IPS-18a (cell line): ENCODE measurements around the gene GATA3.

Experiments
- H3K27ac ChIP-seq: one replicate; pipeline ENCODE4 v1.5.1; 2013; ENCODE audit warnings: low read length
- H3K27me3 ChIP-seq: one replicate; pipeline ENCODE4 v1.6.1; 2013; ENCODE audit warnings: mild to moderate bottlenecking, low read length; ENCODE audit not compliant: control insufficient read depth, insufficient read depth
- H3K36me3 ChIP-seq: one replicate; pipeline ENCODE4 v1.6.1; 2013; ENCODE audit warnings: low read depth, low read length; ENCODE audit not compliant: control insufficient read depth
- H3K4me1 ChIP-seq: one replicate; pipeline ENCODE4 v1.6.1; 2013; ENCODE audit warnings: low read depth, low read length; ENCODE audit not compliant: control insufficient read depth
- H3K4me3 ChIP-seq: one replicate; pipeline ENCODE4 v1.5.1; 2013; ENCODE audit warnings: low read length
- H3K9ac ChIP-seq: one replicate; pipeline ENCODE4 v1.6.1; 2013; ENCODE audit warnings: mild to moderate bottlenecking, low read length, moderate library complexity
- H3K9me3 ChIP-seq: one replicate; pipeline ENCODE4 v1.6.1; 2013; ENCODE audit warnings: low read depth, low read length; ENCODE audit not compliant: control insufficient read depth

Gene GATA3

DNA sequence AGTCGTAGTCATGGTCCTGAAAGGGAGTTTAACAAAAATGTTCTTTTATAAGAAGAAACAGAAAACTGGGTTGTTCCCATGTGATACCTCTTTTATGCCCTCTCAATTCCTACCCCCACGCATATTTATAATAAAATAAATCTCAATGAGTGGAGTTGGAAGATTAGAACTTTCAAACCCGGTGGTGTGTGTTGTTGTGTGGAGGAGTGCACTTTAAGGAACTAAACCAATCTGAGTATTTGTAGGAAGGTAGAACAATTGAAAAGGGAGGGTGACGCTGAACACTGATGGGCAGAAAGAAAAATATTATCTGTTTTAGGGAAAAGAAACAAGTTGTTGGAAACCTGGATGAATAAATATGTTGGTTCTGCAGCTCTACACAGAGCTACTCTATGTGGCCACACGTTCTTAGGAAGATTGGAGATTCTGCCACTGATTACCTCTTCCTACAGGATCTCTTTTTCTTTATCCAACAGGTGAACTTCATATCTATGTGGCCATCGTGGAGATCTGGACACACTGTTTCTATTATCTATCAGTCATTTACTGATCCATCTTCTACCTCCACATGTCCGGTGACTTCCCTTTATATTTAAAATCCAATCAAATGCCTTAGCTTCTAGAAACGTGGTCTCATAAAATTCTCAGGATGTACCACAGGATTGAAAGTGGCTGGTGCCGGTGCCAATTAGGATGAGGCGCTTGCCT lies 13.1 kb upstream of the GATA3 start:
- Histone ChIP-seq H3K4me3 (no peak overlapping the region), H3K27me3 (peaks cover 100% of the 10 kb centered on the region), H3K9ac (no peak overlapping the region), H3K27ac (no peak overlapping the region), H3K36me3 (no peaks in the 10 kb centered on the region), H3K9me3 (no peaks in the 10 kb centered on the region), H3K4me1 (peaks cover 27% of the 10 kb centered on the region)

DNA sequence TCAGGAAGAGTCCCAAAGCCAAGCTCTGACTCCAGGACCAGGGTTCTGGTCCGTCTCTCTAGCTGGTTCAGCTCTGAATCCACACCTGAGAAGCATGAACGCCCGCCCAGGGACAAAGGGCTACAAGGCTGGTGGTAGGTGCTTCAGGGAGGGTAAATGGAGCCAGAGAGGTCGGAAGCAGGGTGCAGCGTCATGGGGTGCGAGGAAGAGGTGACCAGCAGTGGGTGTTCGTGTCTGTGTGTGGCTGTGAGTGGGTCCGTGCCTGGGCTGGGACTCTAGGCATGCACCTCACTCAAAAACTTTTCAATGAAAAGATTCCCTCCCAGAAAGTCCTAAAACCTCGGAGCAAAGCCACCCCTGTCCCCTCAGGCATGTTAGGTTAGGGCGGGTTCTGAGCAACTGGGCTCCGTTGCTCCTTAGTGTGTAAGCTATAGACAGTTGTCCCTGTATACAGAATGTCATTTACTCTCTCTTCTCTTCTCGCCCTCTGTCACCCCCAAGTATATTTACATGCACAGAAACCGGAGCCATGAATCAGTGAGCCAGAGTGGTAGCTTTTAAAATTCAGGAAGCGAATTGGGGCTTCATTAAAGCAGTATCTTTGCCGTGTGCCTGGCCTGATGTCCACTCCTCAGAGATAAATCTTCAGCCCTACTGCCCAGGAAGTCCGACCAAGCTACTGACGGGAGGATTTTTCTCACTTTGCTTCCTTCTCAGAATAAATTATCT lies 12.3 kb upstream of the GATA3 start:
- Histone ChIP-seq H3K36me3 (no peaks in the 10 kb centered on the region), H3K27me3 (peaks cover 100% of the 10 kb centered on the region), H3K9me3 (no peaks in the 10 kb centered on the region), H3K9ac (no peak overlapping the region), H3K4me1 (peaks cover 32% of the 10 kb centered on the region), H3K4me3 (no peak overlapping the region), H3K27ac (no peak overlapping the region)

- H3K27me3 ChIP-seq = peaks cover 100% of the 10 kb centered on the region
- no peaks in the 10 kb centered on the region for H3K9me3 ChIP-seq
- peak overlapping the region; percentile 9 for H3K4me3 ChIP-seq
- H3K36me3 ChIP-seq = no peaks in the 10 kb centered on the region
- no peak overlapping the region for H3K9ac ChIP-seq
- H3K27ac ChIP-seq = no peak overlapping the region
- peaks cover 39% of the 10 kb centered on the region for H3K4me1 ChIP-seq
These were observed 11.5 kb upstream of the GATA3 start for GRCh38 chr10:8042721-8043568.

- H3K27me3 ChIP-seq = peaks cover 100% of the 10 kb centered on the region
- no peak overlapping the region for H3K9ac ChIP-seq
- H3K9me3 ChIP-seq = no peaks in the 10 kb centered on the region
- H3K4me1 ChIP-seq = peaks cover 43% of the 10 kb centered on the region
- peak overlapping the region; percentile 51 for H3K4me3 ChIP-seq
- no peaks in the 10 kb centered on the region for H3K36me3 ChIP-seq
- H3K27ac ChIP-seq = no peak overlapping the region
These were observed 10.8 kb upstream of the GATA3 start for GRCh38 chr10:8043569-8044306.

DNA sequence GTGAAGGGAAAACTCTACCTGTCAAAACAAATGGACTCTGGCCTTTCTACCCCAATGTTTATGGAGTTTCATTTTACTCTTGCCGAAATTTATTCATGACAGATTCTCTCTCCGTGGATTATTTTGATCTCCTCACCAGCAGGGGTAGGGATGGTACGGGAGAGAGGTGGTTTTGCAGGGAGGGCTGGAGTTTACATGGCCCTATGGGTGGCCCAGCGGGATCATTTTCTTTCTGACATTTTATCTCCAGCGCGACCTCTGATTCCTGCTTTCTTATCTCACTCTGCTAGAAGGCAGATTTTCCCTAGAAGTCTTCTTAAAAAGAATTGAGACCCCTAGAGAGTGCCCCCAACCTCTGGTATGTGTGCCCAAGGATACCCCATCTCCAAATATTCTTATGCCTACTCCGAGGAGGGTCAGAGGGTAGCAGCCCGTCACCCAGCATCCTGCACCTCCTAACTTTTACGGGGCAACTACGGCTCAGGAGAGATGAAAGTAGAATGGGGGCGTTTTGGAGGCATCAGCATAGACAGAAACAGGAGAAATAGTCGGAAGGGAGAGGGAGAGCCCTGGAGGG lies 10.1 kb upstream of the GATA3 start:
- Histone ChIP-seq H3K36me3 (no peaks in the 10 kb centered on the region), H3K4me3 (peak overlapping the region; percentile 51), H3K4me1 (peaks cover 43% of the 10 kb centered on the region), H3K9ac (no peak overlapping the region), H3K27me3 (peaks cover 100% of the 10 kb centered on the region), H3K9me3 (no peaks in the 10 kb centered on the region), H3K27ac (no peak overlapping the region)

DNA sequence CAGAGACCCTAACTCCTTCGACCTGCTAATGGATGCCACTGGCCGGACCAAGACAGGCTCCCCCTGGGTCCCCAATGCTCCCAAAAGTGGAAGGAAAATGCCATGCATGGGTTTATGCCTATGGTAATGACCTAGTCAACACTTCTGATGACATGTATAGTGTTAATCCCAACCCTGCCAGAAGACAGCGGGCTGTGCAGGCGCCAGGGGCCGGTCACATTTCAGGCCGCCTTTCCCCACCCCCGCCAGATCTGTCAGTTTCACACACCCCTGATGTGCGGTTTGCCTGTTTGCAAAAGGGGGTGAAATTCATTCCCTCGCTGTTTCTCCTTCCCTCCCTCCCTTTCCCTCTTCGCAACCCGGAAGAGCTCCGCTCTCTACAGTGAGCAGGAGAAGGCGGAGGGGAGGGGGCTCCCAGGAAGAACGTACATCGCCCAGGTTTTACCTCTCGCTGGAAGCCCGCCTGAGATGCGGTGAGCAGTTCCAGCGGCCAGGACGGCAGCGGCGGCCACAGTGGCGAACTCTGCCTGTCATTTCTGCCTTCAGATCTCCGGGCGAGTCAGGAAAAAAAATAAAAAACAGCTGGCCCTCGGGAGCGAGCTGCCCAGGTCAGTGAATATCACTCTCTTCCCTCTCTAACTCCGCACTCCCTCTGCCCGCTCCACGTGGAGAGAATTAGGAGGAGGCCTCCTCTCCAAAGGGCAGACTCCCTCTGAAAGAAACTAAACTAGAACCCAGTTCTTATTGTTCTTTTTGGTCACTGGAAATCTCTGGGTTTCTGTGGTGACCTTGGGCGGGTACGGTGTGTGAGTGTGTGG lies 9.4 kb upstream of the GATA3 start:
- Histone ChIP-seq H3K27me3 (peaks cover 100% of the 10 kb centered on the region), H3K4me3 (peak overlapping the region; percentile 51)

GRCh38 chr10:8045726-8046494 lies 8.6 kb upstream of the GATA3 start:
- peaks cover 100% of the 10 kb centered on the region for H3K27me3 ChIP-seq
- peak overlapping the region; percentile 51 for H3K4me3 ChIP-seq

More for the DNA sequence above, 9.4 kb upstream of the GATA3 start:
- Histone ChIP-seq H3K9ac (no peak overlapping the region), H3K4me1 (peaks cover 43% of the 10 kb centered on the region), H3K27ac (no peak overlapping the region), H3K9me3 (no peaks in the 10 kb centered on the region), H3K36me3 (no peaks in the 10 kb centered on the region)

DNA sequence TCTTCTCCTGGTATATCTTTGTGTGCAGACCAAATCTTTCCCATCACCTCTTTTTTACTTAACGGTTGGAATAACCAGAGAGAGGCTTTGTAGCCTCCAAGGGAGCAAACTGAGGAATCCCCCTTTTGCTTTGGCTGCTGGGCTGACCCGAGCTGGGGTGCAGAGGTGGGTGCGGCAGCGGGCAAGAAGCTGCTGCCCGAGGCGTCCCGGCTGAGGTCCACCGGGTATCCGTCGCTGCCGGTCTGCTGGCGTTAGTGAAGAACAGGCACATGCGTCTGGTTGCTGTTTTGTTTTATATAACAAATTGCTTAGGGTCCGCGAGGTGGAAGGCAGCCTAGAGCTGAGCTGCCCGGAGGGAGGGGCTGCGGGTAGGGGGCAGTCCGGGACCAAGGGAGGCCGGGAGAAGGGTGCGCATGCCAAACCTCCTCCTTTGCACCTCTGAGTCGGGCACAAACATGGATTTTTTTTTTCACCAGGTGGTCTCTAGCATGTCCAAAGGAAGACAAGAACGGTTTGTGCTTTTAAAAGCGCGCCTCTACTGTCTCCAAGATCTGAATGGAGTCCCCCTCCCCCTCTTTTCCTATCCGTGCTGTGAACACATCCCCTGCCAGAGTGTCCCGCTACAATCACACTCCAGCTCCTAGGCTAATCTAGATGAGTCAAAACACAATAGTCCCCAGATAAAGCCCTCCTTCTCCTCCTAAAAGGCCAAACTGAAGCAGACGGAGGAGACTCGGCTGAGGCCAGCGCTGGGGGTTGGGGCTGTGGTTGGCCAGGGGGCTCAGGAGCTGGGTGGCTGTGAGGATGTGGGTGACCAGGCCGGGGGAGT lies 6.8 kb upstream of the GATA3 start:
- H3K9ac ChIP-seq = no peak overlapping the region
- no peaks in the 10 kb centered on the region for H3K36me3 ChIP-seq
- no peaks in the 10 kb centered on the region for H3K9me3 ChIP-seq
- no peak overlapping the region for H3K27ac ChIP-seq
- H3K4me1 ChIP-seq = peaks cover 48% of the 10 kb centered on the region
- H3K27me3 ChIP-seq = peaks cover 100% of the 10 kb centered on the region
- H3K4me3 ChIP-seq = peak overlapping the region; percentile 1

More at GRCh38 chr10:8045726-8046494, 8.6 kb upstream of the GATA3 start:
- peaks cover 43% of the 10 kb centered on the region for H3K4me1 ChIP-seq
- no peaks in the 10 kb centered on the region for H3K36me3 ChIP-seq
- H3K9me3 ChIP-seq = no peaks in the 10 kb centered on the region
- H3K9ac ChIP-seq = no peak overlapping the region
- H3K27ac ChIP-seq = no peak overlapping the region

DNA sequence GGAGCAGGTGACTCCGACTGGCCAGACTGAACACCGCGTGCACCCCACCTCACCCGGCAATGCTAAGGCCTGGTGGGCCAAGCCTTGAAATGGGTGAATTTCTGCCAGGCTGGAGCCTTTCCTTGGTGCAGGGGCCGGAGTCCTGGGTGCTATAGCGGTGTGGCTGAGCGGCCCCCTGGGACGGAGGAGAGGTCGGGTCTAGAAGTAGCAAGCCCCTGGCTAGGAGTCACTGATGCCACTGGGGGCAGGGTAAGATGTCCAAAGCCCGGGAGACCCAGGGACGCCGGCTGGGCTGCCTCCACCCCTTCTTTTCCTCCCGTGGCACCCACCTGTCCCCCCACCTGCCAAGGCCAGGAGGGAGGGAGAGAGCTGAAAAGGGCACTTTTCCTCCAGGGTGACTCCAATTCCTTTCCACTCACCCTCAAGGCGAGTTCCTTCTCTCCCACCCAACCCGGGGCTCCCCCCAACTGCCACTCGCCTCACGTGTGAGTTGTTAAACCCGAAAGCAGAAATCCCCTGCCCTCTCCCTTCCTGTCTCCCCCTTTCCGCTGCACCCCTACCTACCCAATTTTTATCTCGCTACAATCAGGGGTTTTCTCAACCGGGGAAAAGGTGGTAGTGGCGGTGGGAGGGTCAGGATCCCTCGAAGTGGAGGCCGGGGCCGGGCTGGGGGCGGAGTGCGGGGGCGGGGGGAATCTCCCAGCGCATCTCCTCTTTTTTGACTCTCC lies 6.0 kb upstream of the GATA3 start:
- H3K4me3 ChIP-seq = peak overlapping the region; percentile 1
- H3K27me3 ChIP-seq = peaks cover 100% of the 10 kb centered on the region
- no peaks in the 10 kb centered on the region for H3K9me3 ChIP-seq
- peaks cover 45% of the 10 kb centered on the region for H3K4me1 ChIP-seq
- no peaks in the 10 kb centered on the region for H3K36me3 ChIP-seq
- H3K27ac ChIP-seq = no peak overlapping the region
- H3K9ac ChIP-seq = no peak overlapping the region
